ENCODE data around the gene ZNF652. TPM values are rescaled to one million over a fixed set of nuclear protein-coding genes. Genes with fewer than 3 reads are reported as not detected.
A peak's percentile ranks its signal among the peaks of the same experiment; 100 is the strongest.

The ZNF652 gene
- total RNA-seq, 4 donors from 2014 or later, result 58.8 to 124 (median 103) TPM

- no peak for DNase-seq (ENCODE audit: low spot score in 2 of 2)
- TF ChIP-seq POLR2A (IDR thresholded peaks at IDR 0.05) (no peak), CTCF (IDR thresholded peaks at IDR 0.05) (no peak)
- WGBS, 2 donors, result 39 to 41% methylated on average over 1 of the region's 1 CpG
- no peak overlapping the region for H3K4me3 ChIP-seq (ENCODE audit: low read depth, poor library complexity, severe bottlenecking)
- intact Hi-C loops (cut with DNase I; ENCODE audit: low total_unique reads), result no loop called here
Observed at GRCh38 chr17:49353607-49354006, 8.4 kb downstream of the ZNF652 start.

- peak in 1 of 2 donors; percentile 42 for DNase-seq (ENCODE audit: low spot score in 2 of 2)
- 96 to 97% methylated on average over 6 of the region's 6 CpGs for WGBS, 2 donors
- intact Hi-C loops (cut with DNase I; ENCODE audit: low total_unique reads), result no loop called here
- no peak overlapping the region for H3K4me3 ChIP-seq (ENCODE audit: low read depth, poor library complexity, severe bottlenecking)
- TF ChIP-seq CTCF (IDR thresholded peaks at IDR 0.05) (no peak), POLR2A (IDR thresholded peaks at IDR 0.05) (no peak)
Observed at GRCh38 chr17:49352587-49353154, 9.4 kb downstream of the ZNF652 start.

GRCh38 chr17:49351572-49352140, 10.4 kb downstream of the ZNF652 start:
- 94 to 96% methylated on average over 3 of the region's 3 CpGs for WGBS, 2 donors
- no peak for TF ChIP-seq CTCF (IDR thresholded peaks at IDR 0.05)
- no peak for TF ChIP-seq POLR2A (IDR thresholded peaks at IDR 0.05)
- no peak overlapping the region for H3K4me3 ChIP-seq (ENCODE audit: low read depth, poor library complexity, severe bottlenecking)
- peak in 1 of 2 donors; percentile 36 for DNase-seq (ENCODE audit: low spot score in 2 of 2)
- intact Hi-C loops (cut with DNase I; ENCODE audit: low total_unique reads), result no loop called here

GRCh38 chr17:49349541-49349940, 12.5 kb downstream of the ZNF652 start:
- H3K4me3 ChIP-seq (ENCODE audit: low read depth, poor library complexity, severe bottlenecking), result no peak overlapping the region
- no peak for DNase-seq (ENCODE audit: low spot score in 2 of 2)
- intact Hi-C loops (cut with DNase I; ENCODE audit: low total_unique reads), result no loop called here
- TF ChIP-seq CTCF (IDR thresholded peaks at IDR 0.05) (no peak), POLR2A (IDR thresholded peaks at IDR 0.05) (no peak)

- DNase-seq (ENCODE audit: low spot score in 2 of 2), result no peak
- no peak overlapping the region for H3K4me3 ChIP-seq (ENCODE audit: low read depth, poor library complexity, severe bottlenecking)
- TF ChIP-seq POLR2A (IDR thresholded peaks at IDR 0.05) (no peak), CTCF (IDR thresholded peaks at IDR 0.05) (no peak)
- intact Hi-C loops (cut with DNase I; ENCODE audit: low total_unique reads), result no loop called here
- 74 to 76% methylated on average over 5 of the region's 5 CpGs for WGBS, 2 donors
Observed at GRCh38 chr17:49344914-49345313, 17.1 kb downstream of the ZNF652 start.

GRCh38 chr17:49343273-49343672, 18.8 kb downstream of the ZNF652 start:
- intact Hi-C loops (cut with DNase I; ENCODE audit: low total_unique reads), result no loop called here
- DNase-seq (ENCODE audit: low spot score in 2 of 2), result no peak
- 25 to 29% methylated on average over 3 of the region's 3 CpGs for WGBS, 2 donors
- no peak overlapping the region for H3K4me3 ChIP-seq (ENCODE audit: low read depth, poor library complexity, severe bottlenecking)
- TF ChIP-seq POLR2A (IDR thresholded peaks at IDR 0.05) (no peak), CTCF (IDR thresholded peaks at IDR 0.05) (no peak)

Measured in lower leg skin (tissue), 4 donors.